DND-41 (cell line): Measurements from ENCODE around the gene NCK2.

Experiments
- ATAC-seq: fragments of 200-7000 bp; cut with Tn5 transposase; 3 replicates; pipeline ENCODE4 v1.9.1; 2021; ENCODE audit warnings: low read depth; ENCODE audit not compliant: insufficient read depth
- DNase-seq: peaks from one replicate; pipeline ENCODE4 v3.0.0-alpha.2; 2020
- H2AFZ ChIP-seq: 2 replicates; pipeline ENCODE4 v1.6.0; 2012; ENCODE audit warnings: low read depth, low read length
- H3K27ac ChIP-seq: 2 replicates; pipeline ENCODE4 v1.5.1; 2012; ENCODE audit warnings: low read length, inconsistent platforms
- H3K27me3 ChIP-seq: fragments of 200-600 bp; sonication (generic); 2 replicates; pipeline ENCODE4 v1.6.0; 2012; ENCODE audit warnings: low read length, mild to moderate bottlenecking, inconsistent platforms; ENCODE audit not compliant: insufficient read depth, poor library complexity
- H3K36me3 ChIP-seq: 2 replicates; pipeline ENCODE4 v1.5.1; 2012; ENCODE audit warnings: low read length, inconsistent platforms; ENCODE audit not compliant: insufficient read depth
- H3K4me1 ChIP-seq: 2 replicates; pipeline ENCODE4 v1.5.1; 2012; ENCODE audit warnings: mild to moderate bottlenecking, low read length; ENCODE audit not compliant: insufficient read depth
- H3K4me2 ChIP-seq: 2 replicates; pipeline ENCODE4 v1.6.0; 2012; ENCODE audit warnings: mild to moderate bottlenecking, moderate library complexity, low read length, inconsistent platforms; ENCODE audit not compliant: insufficient read depth
- H3K4me3 ChIP-seq, 2 experiments: fragments of 200-600 bp in 1 of 2; shearing (Covaris generic) in 1 of 2; 2 replicates each; pipeline ENCODE4 v1.5.1; 2012 to 2016; ENCODE audit warnings: inconsistent platforms in 2 of 2, low read length in 2 of 2, mild to moderate bottlenecking in 2 of 2, low read depth in 1 of 2, moderate library complexity in 1 of 2
- H3K79me2 ChIP-seq: 2 replicates; pipeline ENCODE4 v1.6.0; 2012; ENCODE audit warnings: low read length, inconsistent platforms; ENCODE audit not compliant: insufficient read depth
- H3K9ac ChIP-seq: 2 replicates; pipeline ENCODE4 v1.6.0; 2012; ENCODE audit warnings: low read depth, mild to moderate bottlenecking, inconsistent platforms, low read length, moderate library complexity
- H3K9me3 ChIP-seq: 2 replicates; pipeline ENCODE4 v1.5.1; 2012; ENCODE audit warnings: low read length, moderate library complexity, mild to moderate bottlenecking, inconsistent platforms; ENCODE audit not compliant: insufficient read depth, severe bottlenecking
- H4K20me1 ChIP-seq: 2 replicates; pipeline ENCODE4 v1.6.0; 2012; ENCODE audit warnings: low read length; ENCODE audit not compliant: insufficient read depth
- EZH2 ChIP-seq: IDR thresholded peaks from 3 replicates; pipeline ENCODE4 v1.6.1; 2012; ENCODE audit warnings: borderline replicate concordance, low read depth, mild to moderate bottlenecking, moderate library complexity, low read length, inconsistent platforms; ENCODE audit not compliant: severe bottlenecking
- TF ChIP-seq, protein P1 (sequence below): IDR thresholded peaks from 2 replicates; pipeline ENCODE4 v1.5.1; 2012; ENCODE audit warnings: borderline replicate concordance, low read length, moderate library complexity, mild to moderate bottlenecking; ENCODE audit not compliant: poor library complexity, severe bottlenecking; ENCODE audit errors: extremely low read depth

The NCK2 gene

DNA sequence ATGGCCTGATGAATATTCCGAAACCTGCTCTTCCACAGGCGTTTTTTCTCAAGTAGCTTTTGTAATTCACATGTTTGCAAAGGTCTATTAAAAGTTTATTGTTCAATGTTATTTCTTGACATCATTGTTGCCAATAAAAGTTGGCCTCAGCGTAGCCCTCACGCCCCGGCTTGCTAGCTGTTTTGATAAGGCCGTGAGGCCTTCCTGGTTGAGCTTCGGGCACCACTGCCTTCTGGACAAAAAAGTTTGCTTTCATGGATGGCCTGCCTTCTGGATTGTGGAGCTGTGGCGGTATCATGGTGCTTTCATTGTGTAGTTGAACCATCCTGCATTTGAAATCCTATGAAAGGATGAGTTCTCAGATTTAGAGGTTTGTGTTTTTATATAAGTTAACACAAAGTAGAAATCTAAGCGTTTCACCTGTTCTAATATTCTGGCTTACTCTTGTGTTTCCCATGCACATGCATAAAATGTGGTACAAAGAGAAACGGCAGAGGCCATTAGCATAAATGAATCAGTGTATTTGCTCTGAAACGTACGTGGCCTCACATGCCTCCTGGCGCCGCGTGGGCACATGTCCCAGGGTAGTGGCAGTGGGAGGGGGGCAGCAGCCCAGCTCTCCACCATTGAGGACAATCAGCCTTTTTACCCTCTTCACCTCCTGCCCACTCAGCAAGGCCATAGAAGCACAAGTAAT lies 134.5 kb downstream of the NCK2 start:
- no peak for ATAC-seq
- no peak overlapping the region for H2AFZ ChIP-seq
- no peak for TF ChIP-seq EZH2
- TF ChIP-seq, protein P1, sequence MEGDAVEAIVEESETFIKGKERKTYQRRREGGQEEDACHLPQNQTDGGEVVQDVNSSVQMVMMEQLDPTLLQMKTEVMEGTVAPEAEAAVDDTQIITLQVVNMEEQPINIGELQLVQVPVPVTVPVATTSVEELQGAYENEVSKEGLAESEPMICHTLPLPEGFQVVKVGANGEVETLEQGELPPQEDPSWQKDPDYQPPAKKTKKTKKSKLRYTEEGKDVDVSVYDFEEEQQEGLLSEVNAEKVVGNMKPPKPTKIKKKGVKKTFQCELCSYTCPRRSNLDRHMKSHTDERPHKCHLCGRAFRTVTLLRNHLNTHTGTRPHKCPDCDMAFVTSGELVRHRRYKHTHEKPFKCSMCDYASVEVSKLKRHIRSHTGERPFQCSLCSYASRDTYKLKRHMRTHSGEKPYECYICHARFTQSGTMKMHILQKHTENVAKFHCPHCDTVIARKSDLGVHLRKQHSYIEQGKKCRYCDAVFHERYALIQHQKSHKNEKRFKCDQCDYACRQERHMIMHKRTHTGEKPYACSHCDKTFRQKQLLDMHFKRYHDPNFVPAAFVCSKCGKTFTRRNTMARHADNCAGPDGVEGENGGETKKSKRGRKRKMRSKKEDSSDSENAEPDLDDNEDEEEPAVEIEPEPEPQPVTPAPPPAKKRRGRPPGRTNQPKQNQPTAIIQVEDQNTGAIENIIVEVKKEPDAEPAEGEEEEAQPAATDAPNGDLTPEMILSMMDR = no peak
- no peak overlapping the region for H3K9ac ChIP-seq
- DNase-seq = no peak
- peaks cover 33% of the 10 kb centered on the region for H3K36me3 ChIP-seq
- H3K27me3 ChIP-seq = no peaks in the 10 kb centered on the region
- peaks cover 19% of the 10 kb centered on the region; the same call in 1 of the 2 replicates for H3K79me2 ChIP-seq
- peaks cover 13% of the 10 kb centered on the region for H4K20me1 ChIP-seq
- no peak overlapping the region for H3K4me2 ChIP-seq
- H3K4me1 ChIP-seq = no peaks in the 10 kb centered on the region
- H3K9me3 ChIP-seq = no peaks in the 10 kb centered on the region
- no peak overlapping the region for H3K27ac ChIP-seq
- H3K4me3 ChIP-seq = no peak overlapping the region

DNA sequence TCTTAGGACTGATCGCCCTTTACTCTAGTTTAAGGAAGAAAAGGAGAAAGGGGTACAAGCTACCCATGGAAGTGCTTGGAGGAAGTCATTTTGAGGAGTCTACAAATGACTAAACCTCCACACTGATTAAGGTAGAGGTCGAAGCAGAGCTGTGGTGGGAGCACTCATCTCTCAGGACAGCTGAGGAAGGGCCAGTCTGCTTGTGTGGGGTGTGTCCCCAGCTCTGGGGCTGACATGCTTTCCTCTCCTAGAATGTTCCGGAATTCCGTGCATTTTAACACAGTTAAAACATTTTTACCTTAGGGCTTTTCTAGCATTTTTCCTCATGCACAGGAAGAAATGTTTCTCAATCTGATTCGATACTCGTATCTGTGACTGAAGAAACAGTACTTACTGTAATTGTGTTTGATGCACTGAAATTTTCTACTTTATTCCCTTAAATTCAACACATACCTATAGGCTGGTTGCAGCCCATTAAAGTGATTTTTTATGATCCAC lies 135.1 kb downstream of the NCK2 start:
- no peak overlapping the region for H3K9ac ChIP-seq
- H2AFZ ChIP-seq = no peak overlapping the region
- no peaks in the 10 kb centered on the region for H3K27me3 ChIP-seq
- TF ChIP-seq, protein P1 = no peak
- TF ChIP-seq EZH2 = no peak
- H3K4me1 ChIP-seq = no peaks in the 10 kb centered on the region
- H3K79me2 ChIP-seq = peaks cover 24% of the 10 kb centered on the region; the same call in 1 of the 2 replicates
- no peak for DNase-seq
- H3K4me2 ChIP-seq = no peak overlapping the region
- H3K4me3 ChIP-seq = no peak overlapping the region
- no peaks in the 10 kb centered on the region for H3K9me3 ChIP-seq
- H4K20me1 ChIP-seq = peaks cover 13% of the 10 kb centered on the region
- no peak overlapping the region for H3K27ac ChIP-seq
- H3K36me3 ChIP-seq = peaks cover 37% of the 10 kb centered on the region
- no peak for ATAC-seq

DNA sequence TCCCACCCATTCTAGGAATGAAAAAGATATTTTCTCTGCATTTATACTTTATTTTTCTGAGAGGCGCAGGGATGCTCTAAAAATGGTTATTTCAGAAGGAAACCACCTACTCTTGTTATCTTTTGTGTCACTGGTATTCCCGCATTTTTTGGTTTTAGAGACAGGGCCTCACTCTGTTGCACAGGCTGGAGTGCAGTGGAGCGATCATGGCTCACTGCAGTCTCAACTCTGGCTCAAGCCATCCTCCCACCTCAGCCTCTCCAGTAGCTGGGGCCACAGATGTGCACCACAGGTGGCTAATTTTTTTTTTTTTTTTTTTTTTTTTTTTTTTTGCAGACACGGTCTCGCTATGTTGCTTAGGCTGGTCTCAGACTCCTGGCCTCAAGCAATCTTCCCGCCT lies 135.9 kb downstream of the NCK2 start:
- Histone ChIP-seq H3K27ac (no peak overlapping the region), H3K9me3 (no peaks in the 10 kb centered on the region), H3K27me3 (no peaks in the 10 kb centered on the region), H3K9ac (no peak overlapping the region), H3K4me2 (no peak overlapping the region), H3K4me3 (no peak overlapping the region), H3K36me3 (peaks cover 37% of the 10 kb centered on the region), H3K79me2 (peaks cover 26% of the 10 kb centered on the region; the same call in 1 of the 2 replicates), H4K20me1 (peaks cover 13% of the 10 kb centered on the region), H2AFZ (no peak overlapping the region), H3K4me1 (no peaks in the 10 kb centered on the region)
- ATAC-seq (no peak), DNase-seq (no peak)
- TF ChIP-seq EZH2 = no peak
- TF ChIP-seq, protein P1 = no peak
